Osteoblast (primary cell): ENCODE results near the gene ARID3A. TPM values are rescaled to one million over a fixed set of nuclear protein-coding genes. Genes with fewer than 3 reads are reported as not detected.

Experiments
- DNase-seq: peaks from one replicate; pipeline ENCODE4 v3.0.0; 2011; ENCODE audit warnings: low spot score, mixed read lengths; ENCODE audit not compliant: insufficient read length; ENCODE audit errors: missing footprints
- H2AFZ ChIP-seq: 2 replicates; pipeline ENCODE4 v1.6.0; 2011; ENCODE audit warnings: mild to moderate bottlenecking, low read length
- H3K27ac ChIP-seq: 2 replicates; pipeline ENCODE4 v1.5.1; 2011; ENCODE audit warnings: mild to moderate bottlenecking, low read depth, low read length, moderate library complexity
- H3K27me3 ChIP-seq: 2 replicates; pipeline ENCODE4 v1.6.0; 2012; ENCODE audit warnings: mild to moderate bottlenecking, control low read depth, inconsistent platforms, low read length, moderate library complexity; ENCODE audit not compliant: insufficient read depth
- H3K36me3 ChIP-seq: 2 replicates; pipeline ENCODE4 v1.5.1; 2011; ENCODE audit warnings: mild to moderate bottlenecking, low read length, control low read depth, moderate library complexity; ENCODE audit not compliant: insufficient read depth
- H3K4me1 ChIP-seq: 2 replicates; pipeline ENCODE4 v1.5.1; 2011; ENCODE audit warnings: mild to moderate bottlenecking, low read length, control low read depth, moderate library complexity; ENCODE audit not compliant: insufficient read depth
- H3K4me2 ChIP-seq: 2 replicates; pipeline ENCODE4 v1.6.0; 2011; ENCODE audit warnings: mild to moderate bottlenecking, low read length; ENCODE audit not compliant: insufficient read depth
- H3K4me3 ChIP-seq: fragments of 200-600 bp; sonication (generic); 3 replicates; pipeline ENCODE4 v1.5.1; 2012; ENCODE audit warnings: mild to moderate bottlenecking, low read length, inconsistent platforms; ENCODE audit not compliant: insufficient read depth
- H3K79me2 ChIP-seq: 2 replicates; pipeline ENCODE4 v1.6.0; 2012; ENCODE audit warnings: mild to moderate bottlenecking, low read length, control low read depth, inconsistent platforms; ENCODE audit not compliant: insufficient read depth
- H3K9me3 ChIP-seq: 2 replicates; pipeline ENCODE4 v1.5.1; 2011; ENCODE audit warnings: low read depth, low read length, control low read depth
- H4K20me1 ChIP-seq: 2 replicates; pipeline ENCODE4 v1.6.0; 2012; ENCODE audit warnings: mild to moderate bottlenecking, low read length, control low read depth; ENCODE audit not compliant: insufficient read depth
- total RNA-seq: library from RNA; depleted of rRNA; stranded (reverse); fragments of >200 nt; gene quantifications from 2 replicates; pipeline ENCODE4 v1.2.3, GENCODE V29; 2012
- TF ChIP-seq, protein P1 (sequence below): IDR thresholded peaks from 2 replicates; pipeline ENCODE4 v1.5.1; 2011; ENCODE audit warnings: mild to moderate bottlenecking, low read depth, low read length, moderate library complexity; ENCODE audit errors: extremely low read depth

The ARID3A gene
- total RNA-seq, 1 donor = 21.7 TPM

DNA sequence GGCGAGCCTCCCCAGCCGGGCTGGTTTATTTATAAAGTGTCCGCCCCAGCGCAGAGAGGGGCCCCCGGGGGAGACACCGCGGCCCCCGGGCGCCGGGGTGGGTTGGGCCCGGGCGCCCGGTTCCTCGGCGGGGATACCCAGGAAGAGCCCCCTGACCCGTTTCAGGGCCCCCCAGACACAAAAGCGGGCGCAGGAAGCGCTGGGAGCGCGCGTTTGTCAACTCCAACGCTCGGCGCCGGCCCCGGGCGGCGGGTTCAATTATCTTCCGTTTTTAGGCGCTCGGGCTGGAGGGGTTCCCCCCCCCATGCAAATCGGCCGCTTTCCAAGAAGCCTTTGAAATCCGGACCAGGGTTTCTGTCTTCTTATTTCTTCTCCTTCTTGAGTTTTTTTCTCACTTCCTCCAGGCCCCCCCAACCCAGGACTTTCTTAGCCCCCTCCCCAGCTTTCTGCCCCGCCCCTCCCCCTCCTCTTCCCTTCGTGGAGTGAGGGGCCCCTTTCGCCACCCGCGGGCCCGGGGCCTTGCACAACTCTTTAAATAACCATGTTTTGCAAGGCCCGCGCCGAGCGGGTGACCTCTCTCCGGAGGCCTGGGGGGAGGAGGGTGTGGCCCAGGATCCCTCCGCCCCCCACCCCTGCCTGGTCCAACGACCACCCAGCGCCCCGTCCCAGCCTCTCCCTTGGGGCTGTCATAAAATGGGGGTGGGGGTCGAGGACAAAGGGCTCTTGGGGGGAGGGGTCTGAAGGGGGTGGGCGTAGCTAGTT, 935 bp downstream of the ARID3A start:
- DNase-seq = peak; percentile 98
- no peak overlapping the region for H2AFZ ChIP-seq
- H3K27ac ChIP-seq = peak overlapping the region; percentile 28
- H3K9me3 ChIP-seq = no peaks in the 10 kb centered on the region
- TF ChIP-seq, protein P1, sequence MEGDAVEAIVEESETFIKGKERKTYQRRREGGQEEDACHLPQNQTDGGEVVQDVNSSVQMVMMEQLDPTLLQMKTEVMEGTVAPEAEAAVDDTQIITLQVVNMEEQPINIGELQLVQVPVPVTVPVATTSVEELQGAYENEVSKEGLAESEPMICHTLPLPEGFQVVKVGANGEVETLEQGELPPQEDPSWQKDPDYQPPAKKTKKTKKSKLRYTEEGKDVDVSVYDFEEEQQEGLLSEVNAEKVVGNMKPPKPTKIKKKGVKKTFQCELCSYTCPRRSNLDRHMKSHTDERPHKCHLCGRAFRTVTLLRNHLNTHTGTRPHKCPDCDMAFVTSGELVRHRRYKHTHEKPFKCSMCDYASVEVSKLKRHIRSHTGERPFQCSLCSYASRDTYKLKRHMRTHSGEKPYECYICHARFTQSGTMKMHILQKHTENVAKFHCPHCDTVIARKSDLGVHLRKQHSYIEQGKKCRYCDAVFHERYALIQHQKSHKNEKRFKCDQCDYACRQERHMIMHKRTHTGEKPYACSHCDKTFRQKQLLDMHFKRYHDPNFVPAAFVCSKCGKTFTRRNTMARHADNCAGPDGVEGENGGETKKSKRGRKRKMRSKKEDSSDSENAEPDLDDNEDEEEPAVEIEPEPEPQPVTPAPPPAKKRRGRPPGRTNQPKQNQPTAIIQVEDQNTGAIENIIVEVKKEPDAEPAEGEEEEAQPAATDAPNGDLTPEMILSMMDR = no peak
- H4K20me1 ChIP-seq = peaks cover 3% of the 10 kb centered on the region
- peaks cover 10% of the 10 kb centered on the region for H3K4me1 ChIP-seq
- peaks cover 20% of the 10 kb centered on the region for H3K79me2 ChIP-seq
- H3K27me3 ChIP-seq = no peaks in the 10 kb centered on the region
- H3K36me3 ChIP-seq = no peaks in the 10 kb centered on the region
- peak overlapping the region; percentile 76 for H3K4me2 ChIP-seq
- H3K4me3 ChIP-seq = peak overlapping the region; percentile 87

DNA sequence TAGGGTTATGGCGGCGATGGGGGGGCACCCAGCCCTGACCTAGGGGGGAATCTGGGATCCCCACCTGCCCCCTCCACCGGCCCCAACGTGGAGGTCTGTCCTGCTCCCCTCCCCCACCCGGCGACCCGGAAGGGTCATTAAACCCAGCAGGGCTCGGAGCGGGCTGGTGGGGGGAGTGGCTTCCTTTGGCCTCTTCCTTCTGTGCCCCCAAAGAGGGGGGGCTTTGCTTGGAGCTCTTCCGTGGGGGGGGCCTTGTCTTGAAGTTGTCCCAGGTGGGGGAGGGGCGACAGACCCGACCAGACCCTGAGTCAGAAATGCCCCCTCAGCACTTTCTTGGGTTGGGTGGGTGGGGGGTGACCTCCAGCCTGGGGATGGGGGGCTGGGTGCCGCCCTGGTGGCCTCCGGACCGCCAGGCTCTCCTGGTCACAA, 1.5 kb downstream of the ARID3A start:
- TF ChIP-seq, protein P1 = no peak
- Histone ChIP-seq H3K79me2 (peaks cover 20% of the 10 kb centered on the region), H2AFZ (no peak overlapping the region), H3K27ac (no peak overlapping the region), H3K36me3 (no peaks in the 10 kb centered on the region), H3K27me3 (no peaks in the 10 kb centered on the region), H3K4me2 (peak overlapping the region; percentile 76), H3K9me3 (no peaks in the 10 kb centered on the region), H3K4me3 (peak overlapping the region; percentile 87), H3K4me1 (peaks cover 7% of the 10 kb centered on the region), H4K20me1 (peaks cover 3% of the 10 kb centered on the region)
- peak; percentile 96 for DNase-seq

DNA sequence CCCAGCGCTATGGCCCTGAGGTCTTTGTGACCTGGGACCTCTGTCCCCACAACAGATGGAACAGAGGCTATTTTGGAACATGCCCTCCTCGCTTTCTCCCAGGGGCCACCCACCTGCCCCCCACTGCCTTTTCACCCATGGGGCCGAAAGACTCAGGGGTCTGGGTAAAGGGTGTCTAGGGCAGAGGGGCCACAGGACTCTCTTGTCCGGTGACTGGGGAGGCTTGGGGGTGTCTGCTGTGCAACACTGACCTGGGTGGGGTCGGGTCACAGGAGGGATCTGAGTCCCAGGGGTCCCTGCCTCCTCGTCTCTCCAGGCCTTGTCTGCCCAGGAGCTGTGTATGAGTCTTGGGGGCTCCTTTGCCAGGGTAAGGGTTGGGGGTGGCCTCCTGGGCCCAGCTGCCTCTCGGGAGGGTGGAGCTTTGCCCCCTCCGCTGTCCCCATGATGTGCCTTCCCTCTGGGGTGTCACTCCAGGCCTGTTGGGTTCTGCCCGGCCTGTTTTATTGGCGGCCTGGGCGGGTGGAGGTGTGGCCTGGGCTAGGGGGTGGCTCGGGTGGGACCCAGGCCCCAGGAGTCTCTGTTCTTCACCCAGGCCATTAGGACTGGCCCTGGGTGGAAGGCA, 2.1 kb downstream of the ARID3A start:
- peaks cover 24% of the 10 kb centered on the region for H3K79me2 ChIP-seq

More for the DNA sequence above, 2.1 kb downstream of the ARID3A start:
- Histone ChIP-seq H3K36me3 (no peaks in the 10 kb centered on the region), H3K27ac (no peak overlapping the region), H2AFZ (no peak overlapping the region), H3K9me3 (no peaks in the 10 kb centered on the region), H3K4me3 (no peak overlapping the region), H3K4me1 (peaks cover 12% of the 10 kb centered on the region), H3K4me2 (no peak overlapping the region), H4K20me1 (peaks cover 3% of the 10 kb centered on the region), H3K27me3 (no peaks in the 10 kb centered on the region)
- DNase-seq = peak; percentile 92
- TF ChIP-seq, protein P1 = no peak
